Measurements from ENCODE around the gene L3MBTL2.

Gene L3MBTL2

GRCh38 chr22:41263704-41264103 lies 58.6 kb downstream of the L3MBTL2 start:
- no peak for DNase-seq (ENCODE audit: insufficient read length, low spot score)
- FAIRE-seq, result no peak

GRCh38 chr22:41264408-41264941 lies 59.4 kb downstream of the L3MBTL2 start:
- FAIRE-seq (no peak), DNase-seq (ENCODE audit: insufficient read length, low spot score) (no peak)

GRCh38 chr22:41267958-41268357 lies 62.8 kb downstream of the L3MBTL2 start:
- FAIRE-seq, result no peak
- DNase-seq (ENCODE audit: insufficient read length, low spot score), result no peak

- DNase-seq (ENCODE audit: insufficient read length, low spot score), result no peak
- no peak for FAIRE-seq
These were observed 66.7 kb downstream of the L3MBTL2 start for GRCh38 chr22:41271787-41272186.

GRCh38 chr22:41273128-41273527 lies 68.0 kb downstream of the L3MBTL2 start:
- FAIRE-seq, result no peak

GRCh38 chr22:41274856-41275255 lies 69.7 kb downstream of the L3MBTL2 start:
- no peak for FAIRE-seq
- no peak for DNase-seq (ENCODE audit: insufficient read length, low spot score)

More at GRCh38 chr22:41273128-41273527, 68.0 kb downstream of the L3MBTL2 start:
- DNase-seq (ENCODE audit: insufficient read length, low spot score), result no peak

GRCh38 chr22:41280065-41280464 lies 75.0 kb downstream of the L3MBTL2 start:
- no peak for DNase-seq (ENCODE audit: insufficient read length, low spot score)
- no peak for FAIRE-seq

- DNase-seq (ENCODE audit: insufficient read length, low spot score) (no peak), FAIRE-seq (no peak)
These were observed 75.7 kb downstream of the L3MBTL2 start for GRCh38 chr22:41280854-41281253.

All from HTR-8/SVneo (cell line).